ENCODE measurements around the gene FGD2. TPM values are rescaled to one million over a fixed set of nuclear protein-coding genes. Genes with fewer than 3 reads are reported as not detected.

The FGD2 gene
- total and polyA plus RNA-seq, 5 donors, result 5.1 to 14.0 (median 9.7) TPM

- intact Hi-C loops (cut with DNase I), result loop anchor here in 1 of 4 donors (10.0 kb wide), 1 partner anchor 67 kb away; no protein-coding TSS in a partner anchor
- Histone ChIP-seq H3K4me1 (ENCODE audit: control insufficient read depth, insufficient read depth, low read length) (peaks cover 11% of the 10 kb centered on the region), H3K27ac (ENCODE audit: low read length) (peak overlapping the region; percentile 14), H3K9me3 (ENCODE audit: control insufficient read depth, low read length) (no peaks in the 10 kb centered on the region), H3K27me3 (ENCODE audit: control insufficient read depth, insufficient read depth) (no peaks in the 10 kb centered on the region), H3K4me3 (ENCODE audit: low read length) (no peak overlapping the region)
- DNase-seq (no peak), ATAC-seq (no peak)
- WGBS, result 60% methylated on average over 14 of the region's 14 CpGs
Measured at GRCh38 chr6:36971921-36972673, 33.4 kb upstream of the FGD2 start.

- Histone ChIP-seq H3K27me3 (ENCODE audit: control insufficient read depth, insufficient read depth) (no peaks in the 10 kb centered on the region), H3K9me3 (ENCODE audit: control insufficient read depth, low read length) (no peaks in the 10 kb centered on the region), H3K4me3 (ENCODE audit: low read length) (no peak overlapping the region), H3K27ac (ENCODE audit: low read length) (peak overlapping the region; percentile 42), H3K4me1 (ENCODE audit: control insufficient read depth, insufficient read depth, low read length) (peaks cover 11% of the 10 kb centered on the region)
- WGBS, result 66% methylated on average over 1 of the region's 1 CpG
- intact Hi-C loops (cut with DNase I), result loop anchor here in 1 of 4 donors (10.0 kb wide), 1 partner anchor 68 kb away; no protein-coding TSS in a partner anchor
- ATAC-seq (no peak), DNase-seq (peak in 2 of 3 donors; percentile 59 to 81)
Measured at GRCh38 chr6:36973190-36973589, 32.3 kb upstream of the FGD2 start.

GRCh38 chr6:36973647-36974046 lies 31.8 kb upstream of the FGD2 start:
- Histone ChIP-seq H3K27me3 (ENCODE audit: control insufficient read depth, insufficient read depth) (no peaks in the 10 kb centered on the region), H3K9me3 (ENCODE audit: control insufficient read depth, low read length) (no peaks in the 10 kb centered on the region), H3K4me3 (ENCODE audit: low read length) (no peak overlapping the region), H3K4me1 (ENCODE audit: control insufficient read depth, insufficient read depth, low read length) (peaks cover 11% of the 10 kb centered on the region), H3K27ac (ENCODE audit: low read length) (no peak overlapping the region)
- ATAC-seq (no peak), DNase-seq (peak in 2 of 3 donors; percentile 74 to 75)
- intact Hi-C loops (cut with DNase I), result loop anchor here in 1 of 4 donors (10.0 kb wide), 1 partner anchor 69 kb away; no protein-coding TSS in a partner anchor
- WGBS, result 74% methylated on average over 4 of the region's 4 CpGs

GRCh38 chr6:36975231-36976006 lies 30.0 kb upstream of the FGD2 start:
- Histone ChIP-seq H3K27ac (ENCODE audit: low read length) (peak overlapping the region; percentile 65), H3K9me3 (ENCODE audit: control insufficient read depth, low read length) (no peaks in the 10 kb centered on the region), H3K27me3 (ENCODE audit: control insufficient read depth, insufficient read depth) (no peaks in the 10 kb centered on the region), H3K4me1 (ENCODE audit: control insufficient read depth, insufficient read depth, low read length) (peaks cover 15% of the 10 kb centered on the region), H3K4me3 (ENCODE audit: low read length) (no peak overlapping the region)
- ATAC-seq (peak; percentile 3 to 55), DNase-seq (peak in 2 of 3 donors; percentile 70 to 87)
- intact Hi-C loops (cut with DNase I), result loop anchor here in 2 of 4 donors (5.0 to 10.0 kb wide), 2 partner anchors 71 to 88 kb away; partner anchors contain the start of gene C6orf89 (in 1 of the 2)
- WGBS, result 71% methylated on average over 7 of the region's 7 CpGs

- H3K9me3 ChIP-seq (ENCODE audit: control insufficient read depth, low read length), result no peaks in the 10 kb centered on the region
- H3K27ac ChIP-seq (ENCODE audit: low read length), result peak overlapping the region; percentile 65
- WGBS, result 60% methylated on average over 4 of the region's 4 CpGs
- H3K27me3 ChIP-seq (ENCODE audit: control insufficient read depth, insufficient read depth), result no peaks in the 10 kb centered on the region
- DNase-seq (peak in 1 of 3 donors; percentile 60), ATAC-seq (no peak)
- no peak overlapping the region for H3K4me3 ChIP-seq (ENCODE audit: low read length)
- peaks cover 19% of the 10 kb centered on the region for H3K4me1 ChIP-seq (ENCODE audit: control insufficient read depth, insufficient read depth, low read length)
- intact Hi-C loops (cut with DNase I), result loop anchor here in 2 of 4 donors (5.0 to 10.0 kb wide), 2 partner anchors 71 to 89 kb away; partner anchors contain the start of gene C6orf89 (in 1 of the 2)
Measured at GRCh38 chr6:36976007-36976264, 29.5 kb upstream of the FGD2 start.

GRCh38 chr6:36976509-36976908 lies 28.9 kb upstream of the FGD2 start:
- H3K27ac ChIP-seq (ENCODE audit: low read length), result peak overlapping the region; percentile 65
- H3K4me3 ChIP-seq (ENCODE audit: low read length), result no peak overlapping the region
- peaks cover 22% of the 10 kb centered on the region for H3K4me1 ChIP-seq (ENCODE audit: control insufficient read depth, insufficient read depth, low read length)
- no peak for DNase-seq
- no peak for ATAC-seq
- intact Hi-C loops (cut with DNase I), result loop anchor here in 2 of 4 donors (5.0 to 10.0 kb wide), 2 partner anchors 72 to 89 kb away; partner anchors contain the start of gene C6orf89 (in 1 of the 2)
- WGBS, result 84% methylated on average over 7 of the region's 7 CpGs
- no peaks in the 10 kb centered on the region for H3K27me3 ChIP-seq (ENCODE audit: control insufficient read depth, insufficient read depth)
- no peaks in the 10 kb centered on the region for H3K9me3 ChIP-seq (ENCODE audit: control insufficient read depth, low read length)

- WGBS, result 80% methylated on average over 6 of the region's 6 CpGs
- intact Hi-C loops (cut with DNase I), result loop anchor here in 2 of 4 donors (5.0 to 10.0 kb wide), 2 partner anchors 72 to 90 kb away; partner anchors contain the start of gene C6orf89 (in 1 of the 2)
- no peak overlapping the region for H3K4me3 ChIP-seq (ENCODE audit: low read length)
- H3K27me3 ChIP-seq (ENCODE audit: control insufficient read depth, insufficient read depth), result no peaks in the 10 kb centered on the region
- DNase-seq, result no peak
- H3K9me3 ChIP-seq (ENCODE audit: control insufficient read depth, low read length), result no peaks in the 10 kb centered on the region
- ATAC-seq, result no peak
- H3K4me1 ChIP-seq (ENCODE audit: control insufficient read depth, insufficient read depth, low read length), result peaks cover 22% of the 10 kb centered on the region
- H3K27ac ChIP-seq (ENCODE audit: low read length), result no peak overlapping the region
Measured at GRCh38 chr6:36976931-36977330, 28.5 kb upstream of the FGD2 start.

- no peak overlapping the region for H3K27ac ChIP-seq (ENCODE audit: low read length)
Measured at GRCh38 chr6:36977470-36977941, 27.9 kb upstream of the FGD2 start.

GRCh38 chr6:36978421-36979346 lies 26.8 kb upstream of the FGD2 start:
- peaks cover 18% of the 10 kb centered on the region for H3K4me1 ChIP-seq (ENCODE audit: control insufficient read depth, insufficient read depth, low read length)
- DNase-seq, result no peak
- intact Hi-C loops (cut with DNase I), result loop anchor here in 2 of 4 donors (5.0 to 10.0 kb wide), 2 partner anchors 74 to 91 kb away; partner anchors contain the start of gene C6orf89 (in 1 of the 2)
- H3K27ac ChIP-seq (ENCODE audit: low read length), result peak overlapping the region; percentile 33
- 75% methylated on average over 11 of the region's 11 CpGs for WGBS
- H3K9me3 ChIP-seq (ENCODE audit: control insufficient read depth, low read length), result no peaks in the 10 kb centered on the region
- no peak overlapping the region for H3K4me3 ChIP-seq (ENCODE audit: low read length)
- ATAC-seq, result no peak
- H3K27me3 ChIP-seq (ENCODE audit: control insufficient read depth, insufficient read depth), result no peaks in the 10 kb centered on the region

More at GRCh38 chr6:36977470-36977941, 27.9 kb upstream of the FGD2 start:
- intact Hi-C loops (cut with DNase I), result loop anchor here in 2 of 4 donors (5.0 to 10.0 kb wide), 2 partner anchors 73 to 90 kb away; partner anchors contain the start of gene C6orf89 (in 1 of the 2)
- DNase-seq (peak in 2 of 3 donors; percentile 55 to 65), ATAC-seq (no peak)
- Histone ChIP-seq H3K9me3 (ENCODE audit: control insufficient read depth, low read length) (no peaks in the 10 kb centered on the region), H3K27me3 (ENCODE audit: control insufficient read depth, insufficient read depth) (no peaks in the 10 kb centered on the region), H3K4me3 (ENCODE audit: low read length) (no peak overlapping the region), H3K4me1 (ENCODE audit: control insufficient read depth, insufficient read depth, low read length) (peaks cover 22% of the 10 kb centered on the region)
- WGBS, result 69% methylated on average over 16 of the region's 16 CpGs

- ATAC-seq (peak; percentile 38 to 61), DNase-seq (peak; percentile 61 to 76 (median 74))
- Histone ChIP-seq H3K27ac (ENCODE audit: low read length) (peak overlapping the region; percentile 33), H3K9me3 (ENCODE audit: control insufficient read depth, low read length) (no peaks in the 10 kb centered on the region), H3K4me1 (ENCODE audit: control insufficient read depth, insufficient read depth, low read length) (peaks cover 24% of the 10 kb centered on the region), H3K4me3 (ENCODE audit: low read length) (no peak overlapping the region), H3K27me3 (ENCODE audit: control insufficient read depth, insufficient read depth) (no peaks in the 10 kb centered on the region)
- intact Hi-C loops (cut with DNase I), result loop anchor here in 2 of 4 donors (5.0 to 10.0 kb wide), 2 partner anchors 75 to 92 kb away; partner anchors contain the start of gene C6orf89 (in 1 of the 2)
- WGBS, result 25% methylated on average over 4 of the region's 4 CpGs
Measured at GRCh38 chr6:36979347-36979742, 26.1 kb upstream of the FGD2 start.

Measured in right cardiac atrium (tissue), 5 donors.